Upper lobe of left lung (tissue), 6 donors: ENCODE data around the gene OR6P1. TPM values are rescaled to one million over a fixed set of nuclear protein-coding genes. Genes with fewer than 3 reads are reported as not detected.

Experiments
- total RNA-seq, 6 donors: library from RNA; depleted of rRNA in 4 of 6; stranded (reverse); fragments of >200 nt in 4 of 6; gene quantifications; one replicate each; pipeline versions ENCODE4 v1.1.0 to v1.2.1, GENCODE V29; 2016 to 2021
- donor health status: DM: no; HTN: no; CAD: no; lungs with moderate emphysema.
- donor health status: DM: no; HTN: yes; CAD: no; lungs with severe emphysema.

Gene OR6P1
- total RNA-seq, 6 donors from 2014 or later: not detected

Other genes with a start within 250 kb of the OR6P1 start
- gene CD1B, start 239.0 kb downstream of the OR6P1 start, total RNA-seq: under 1 TPM in 2 of 6 donors, not detected in 4; 0.17 to 0.26 TPM
- gene CD1E, start 216.7 kb downstream of the OR6P1 start, total RNA-seq: 1 to 10 TPM in 2 of 6 donors, not detected in 4; 2.1 to 4.0 TPM
- gene OR10T2, start 171.1 kb downstream of the OR6P1 start, total RNA-seq: not detected
- not detected for gene OR10K2, start 144.3 kb downstream of the OR6P1 start, total RNA-seq
- not detected for gene OR10K1, start 108.7 kb downstream of the OR6P1 start, total RNA-seq
- not detected for gene OR10R2, start 98.4 kb downstream of the OR6P1 start, total RNA-seq
- not detected for gene OR6Y1, start 16.2 kb downstream of the OR6P1 start, total RNA-seq
- gene OR10X1, start 9.3 kb upstream of the OR6P1 start, total RNA-seq: not detected
- not detected for gene OR10Z1, start 34.7 kb upstream of the OR6P1 start, total RNA-seq
- under 1 TPM in 5 of 6 donors, not detected in 1; 0.20 to 0.57 (median 0.30) TPM for gene SPTA1, start 116.1 kb upstream of the OR6P1 start, total RNA-seq
- gene OR6K2, start 130.1 kb upstream of the OR6P1 start, total RNA-seq: not detected
- 1 to 10 TPM in 1 of 6 donors, under 1 TPM in 2, not detected in 3; 0.23 to 2.1 (median 0.81) TPM for gene OR6K3, start 150.1 kb upstream of the OR6P1 start, total RNA-seq
- gene OR6K6, start 184.1 kb upstream of the OR6P1 start, total RNA-seq: not detected
- 1 to 10 TPM in 2 of 6 donors, under 1 TPM in 3, not detected in 1; 0.20 to 1.9 (median 0.57) TPM for gene OR6N1, start 201.6 kb upstream of the OR6P1 start, total RNA-seq
- under 1 TPM in 2 of 6 donors, not detected in 4; 0.10 to 0.26 TPM for gene OR6N2, start 210.6 kb upstream of the OR6P1 start, total RNA-seq